GM21737 (cell line): ENCODE data around the gene HIVEP1.
"Not testable (repeated sequence)": the region's sequence is repeated elsewhere in the genome, so short reads cannot be mapped to it uniquely, and the experiment has no call there.

Source experiments
- ATAC-seq: cut with Tn5 transposase; IDR thresholded peaks from one replicate; pipeline ENCODE4 v1.9.1; 2021; ENCODE audit warnings: mild to moderate bottlenecking, moderate library complexity; ENCODE audit not compliant: unreplicated experiment

The HIVEP1 gene

DNA sequence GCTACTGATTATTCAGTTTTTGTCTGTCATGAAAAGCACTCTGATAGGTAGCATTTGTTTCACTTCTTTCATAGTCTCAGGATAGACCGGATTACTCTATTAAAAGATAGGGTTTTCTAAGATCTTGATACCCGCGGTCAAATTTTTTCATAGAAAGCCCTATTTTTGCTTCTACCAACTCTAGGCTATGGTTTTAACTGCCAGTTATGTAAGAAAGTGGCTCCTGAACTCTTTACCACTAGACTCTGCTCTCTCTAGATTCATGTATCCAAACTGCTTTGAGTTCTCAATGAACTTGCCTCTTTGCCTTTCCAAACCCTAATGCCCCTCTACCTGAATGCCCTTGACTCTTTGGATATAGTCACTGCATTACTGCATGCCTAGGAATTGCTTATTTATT, 70.3 kb downstream of the HIVEP1 start:
- no peak for ATAC-seq

DNA sequence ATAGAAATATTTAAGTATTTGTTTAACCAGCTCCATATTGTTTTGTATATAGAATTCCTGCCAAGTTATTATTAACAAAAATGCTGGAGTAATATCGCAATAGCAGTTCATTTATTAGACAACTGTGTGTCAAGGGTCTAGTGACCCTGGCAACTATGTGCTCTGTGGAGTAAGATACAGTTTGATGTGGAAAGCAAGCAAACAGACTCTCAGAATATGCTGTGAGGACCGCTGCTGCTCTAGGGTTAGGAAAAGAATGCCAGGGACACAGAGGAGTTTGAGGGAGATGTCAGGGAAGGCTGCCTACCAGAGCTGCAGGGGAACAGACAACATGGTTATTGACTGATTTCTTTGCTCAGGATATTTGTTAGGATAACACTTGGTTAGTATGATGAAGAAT, 71.2 kb downstream of the HIVEP1 start:
- ATAC-seq, result no peak

DNA sequence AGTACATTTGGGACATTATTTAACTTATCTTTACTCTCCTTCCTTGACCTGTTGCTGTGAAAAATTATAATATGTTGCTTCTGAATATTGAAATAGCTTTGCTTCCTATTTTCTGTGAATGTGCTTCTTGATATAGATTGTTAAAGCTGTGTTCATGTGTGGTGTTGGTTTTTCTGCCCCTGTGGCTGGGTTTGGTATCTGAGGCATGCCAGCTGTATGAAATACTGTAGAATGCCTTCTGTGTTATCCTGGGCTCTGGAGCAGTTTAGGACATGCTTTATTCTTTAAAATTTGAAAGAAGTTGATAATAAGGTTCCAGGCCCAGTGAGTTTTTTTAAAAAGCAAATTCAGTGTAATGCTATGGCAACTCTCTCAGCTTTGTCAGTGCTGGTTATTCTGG, 71.7 kb downstream of the HIVEP1 start:
- no peak for ATAC-seq

DNA sequence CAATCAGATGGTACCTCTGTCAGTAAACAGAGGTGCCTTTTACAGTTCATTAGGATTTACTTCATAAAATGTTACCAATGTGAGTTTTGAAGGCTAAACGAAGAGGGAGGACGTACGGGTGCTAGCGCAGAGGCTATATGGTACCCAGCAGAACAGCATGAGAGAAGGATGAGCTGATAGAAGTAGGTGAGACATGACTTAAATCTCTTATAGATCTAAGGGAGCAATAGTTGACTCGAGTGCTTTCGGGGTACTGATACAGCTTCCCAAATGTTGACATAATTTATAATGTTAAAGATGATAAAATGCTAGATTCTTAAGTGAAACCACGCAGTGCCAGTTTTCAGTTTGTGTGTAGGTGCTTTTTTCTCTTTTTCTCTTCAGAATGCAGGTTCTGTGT, 72.6 kb downstream of the HIVEP1 start:
- ATAC-seq, result no peak

DNA sequence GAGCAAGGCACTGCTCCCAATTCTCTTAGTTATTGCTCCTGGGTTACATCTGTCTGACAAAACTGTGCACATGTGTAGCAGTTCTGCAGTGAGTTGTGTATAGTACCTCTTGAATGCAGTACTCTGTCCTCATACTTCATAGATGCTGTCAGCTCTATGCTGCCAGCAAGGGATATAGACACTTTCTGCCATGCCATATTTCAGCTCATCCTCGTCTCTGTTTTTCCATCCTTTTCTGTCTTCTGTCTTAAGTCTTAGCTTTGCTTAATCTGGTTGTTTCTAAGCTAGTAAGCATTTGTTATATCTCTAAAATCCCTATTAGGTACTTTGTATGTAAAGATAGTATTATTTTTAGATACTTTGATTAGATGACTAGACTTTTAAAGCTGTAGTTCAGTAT, 76.4 kb downstream of the HIVEP1 start:
- no peak for ATAC-seq

DNA sequence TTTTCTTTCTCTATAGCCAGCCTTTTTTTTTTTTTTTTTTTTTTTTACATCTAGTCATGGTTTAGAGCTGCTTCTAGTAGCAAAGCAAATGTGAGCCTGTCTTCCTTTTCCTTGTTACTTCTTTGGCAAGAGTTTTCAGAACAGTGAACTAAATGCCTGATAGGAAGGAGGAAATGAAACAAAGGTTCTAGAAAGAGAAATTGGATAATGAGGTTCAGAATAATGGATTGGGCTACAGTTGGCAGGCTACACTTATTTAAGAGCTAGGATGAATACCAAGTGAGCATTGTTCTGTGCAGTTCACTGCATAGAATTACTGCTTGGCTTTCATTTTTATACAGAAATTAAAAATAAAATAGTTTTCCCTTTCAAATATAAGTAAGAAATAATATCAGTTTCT, 78.6 kb downstream of the HIVEP1 start:
- no peak for ATAC-seq

DNA sequence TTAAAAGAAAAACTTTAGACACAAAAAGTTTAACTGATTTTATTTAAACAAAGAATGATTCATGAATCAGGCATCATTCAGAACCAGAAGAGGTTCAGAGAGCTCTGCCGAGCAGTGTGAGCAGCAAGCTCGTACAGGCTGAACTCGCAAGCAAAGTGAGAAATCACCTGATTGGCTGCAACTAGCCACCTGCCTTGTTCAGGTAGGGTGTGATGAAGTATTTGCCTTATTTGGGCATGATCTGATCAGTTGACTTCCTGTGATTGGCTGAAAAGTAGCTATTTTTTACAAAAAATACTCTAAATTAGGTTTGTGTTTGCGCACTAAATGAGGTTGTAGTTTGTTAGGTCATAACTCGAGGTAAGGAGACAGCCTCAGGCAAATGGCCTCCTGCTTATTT, 80.7 kb downstream of the HIVEP1 start:
- no peak for ATAC-seq

DNA sequence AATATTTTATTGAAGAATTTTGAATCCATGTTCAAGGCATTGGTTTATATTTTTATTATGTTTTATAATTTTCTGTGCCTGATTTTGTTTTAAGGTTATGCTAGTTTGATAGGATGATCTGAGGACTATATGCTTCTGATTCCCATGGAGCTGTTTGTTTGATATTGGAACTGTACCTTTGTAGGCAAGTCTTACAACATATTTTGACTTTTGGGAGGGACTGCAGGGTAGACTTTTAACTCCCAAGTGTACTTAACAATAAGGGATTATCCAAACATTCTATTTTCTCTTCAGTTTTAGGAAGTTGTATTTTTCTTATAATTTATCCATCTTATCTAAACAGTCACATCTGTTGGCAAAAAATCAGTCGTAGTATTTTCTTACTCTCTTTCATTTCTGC, 82.6 kb downstream of the HIVEP1 start:
- ATAC-seq, result no peak

DNA sequence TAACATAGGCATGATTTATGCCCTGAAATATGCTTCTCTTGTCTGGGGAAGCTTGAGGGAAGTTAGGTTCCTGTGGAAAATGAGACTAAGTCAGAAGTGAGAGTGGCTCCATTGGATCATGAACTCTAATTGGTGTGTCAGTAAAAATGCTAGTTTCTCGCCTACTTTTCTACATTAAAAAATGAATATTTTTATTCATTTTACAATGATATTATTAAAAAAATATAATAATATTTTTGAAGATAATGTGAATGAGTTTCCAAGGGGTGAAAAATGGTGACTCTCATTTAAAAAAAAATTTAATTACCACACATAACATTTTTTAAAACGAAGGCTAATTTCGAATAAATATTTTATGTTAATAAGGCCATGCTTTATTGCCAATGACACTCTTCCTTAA, 84.2 kb downstream of the HIVEP1 start:
- ATAC-seq, result no peak

DNA sequence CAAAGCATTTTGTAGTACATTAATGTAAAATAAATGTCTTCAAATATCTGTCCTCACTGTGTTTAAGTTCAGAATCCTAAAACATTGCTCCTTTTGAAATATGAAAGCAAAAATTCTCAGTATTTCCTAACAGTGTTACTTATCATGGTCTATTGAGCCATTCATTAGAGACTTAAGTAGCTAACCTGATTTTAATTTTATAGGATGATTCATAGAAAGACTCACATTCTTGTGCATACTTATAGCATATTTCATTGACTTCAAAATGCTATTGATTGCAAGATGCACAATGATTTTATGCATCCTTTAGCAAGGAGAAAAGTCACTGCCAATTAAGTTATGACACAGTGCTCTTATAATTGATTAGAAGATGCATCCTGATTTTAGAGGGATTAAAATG, 85.7 kb downstream of the HIVEP1 start:
- ATAC-seq, result no peak

DNA sequence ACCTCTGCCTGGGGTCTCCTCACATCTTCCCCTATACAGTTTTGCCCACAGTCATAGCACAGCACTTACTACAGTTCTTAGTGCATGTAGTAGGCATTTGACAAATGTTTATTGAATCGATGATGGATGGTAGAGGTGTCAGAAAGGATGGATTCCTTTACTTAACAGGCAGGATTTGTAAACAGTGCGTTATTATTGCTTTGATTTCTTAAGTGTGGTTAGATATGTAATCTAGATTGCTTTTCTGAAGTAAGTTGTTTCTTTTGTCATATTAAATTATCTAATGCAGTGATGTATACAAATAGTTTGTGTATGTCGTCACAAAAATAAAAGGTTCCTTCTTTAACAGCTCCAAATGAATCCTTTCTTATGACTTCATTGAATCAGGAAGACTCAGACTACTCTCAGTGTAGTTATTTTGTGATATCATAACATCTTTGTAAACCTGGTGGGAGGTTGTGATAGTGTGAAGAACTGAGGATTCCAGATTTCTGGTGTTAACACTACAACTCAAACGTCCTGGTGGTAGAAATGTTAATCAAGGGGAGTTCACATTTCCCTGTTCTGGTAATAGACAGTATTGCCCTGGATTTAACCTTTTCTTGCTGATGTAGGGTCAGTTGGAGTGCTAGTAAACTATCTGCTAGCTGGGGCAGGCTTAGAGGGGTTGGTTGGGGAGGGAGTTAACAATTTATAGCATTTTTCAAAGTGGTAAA, 87.7 kb downstream of the HIVEP1 start:
- ATAC-seq, result no peak

DNA sequence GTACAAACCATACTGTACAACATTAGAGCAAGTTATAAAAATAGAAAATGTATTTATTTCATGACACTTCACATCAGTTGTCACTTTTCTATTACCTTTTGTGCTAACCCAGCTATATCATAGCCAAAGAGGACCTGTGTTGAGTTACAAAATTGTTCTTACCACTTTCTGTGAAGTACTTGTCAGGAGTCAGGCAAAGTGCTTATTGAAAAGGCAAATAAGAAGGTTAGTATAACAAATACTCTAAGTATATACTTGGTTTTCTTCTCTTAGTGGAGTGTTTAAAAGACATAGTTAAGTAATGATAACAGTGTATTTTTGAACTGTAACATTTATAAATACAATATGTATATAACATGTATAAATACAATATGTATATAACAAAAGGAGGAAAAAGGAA, 88.9 kb downstream of the HIVEP1 start:
- no peak for ATAC-seq

DNA sequence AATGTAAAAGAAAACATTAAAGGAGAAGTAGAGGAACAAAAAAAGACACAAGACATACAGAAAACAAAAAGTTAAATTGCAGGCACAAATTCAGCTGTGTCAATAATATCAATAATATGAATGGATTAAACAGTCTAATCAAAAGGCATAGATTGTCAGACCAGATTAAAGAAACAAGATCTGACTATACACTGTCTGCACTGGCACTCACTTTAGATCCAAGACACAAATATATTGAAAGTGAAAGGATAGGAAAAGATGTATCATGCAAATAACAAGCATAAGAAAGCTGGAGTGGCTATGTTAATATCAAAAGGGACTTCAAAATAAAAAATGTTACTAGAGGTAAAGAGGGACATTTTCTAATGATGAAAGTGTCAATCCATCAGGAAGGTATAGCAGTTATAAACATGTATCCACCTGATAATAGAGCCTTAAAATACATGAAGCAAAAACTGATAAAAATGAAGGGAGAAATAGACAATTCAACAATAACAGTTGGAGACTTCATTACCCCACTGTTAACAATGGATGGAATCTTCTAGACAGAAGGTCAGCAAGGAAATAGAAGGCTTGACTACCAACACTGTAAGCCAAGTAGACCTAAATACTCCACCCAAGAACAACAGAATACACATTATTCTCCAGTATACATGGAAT, 89.7 kb downstream of the HIVEP1 start:
- no peak for ATAC-seq

DNA sequence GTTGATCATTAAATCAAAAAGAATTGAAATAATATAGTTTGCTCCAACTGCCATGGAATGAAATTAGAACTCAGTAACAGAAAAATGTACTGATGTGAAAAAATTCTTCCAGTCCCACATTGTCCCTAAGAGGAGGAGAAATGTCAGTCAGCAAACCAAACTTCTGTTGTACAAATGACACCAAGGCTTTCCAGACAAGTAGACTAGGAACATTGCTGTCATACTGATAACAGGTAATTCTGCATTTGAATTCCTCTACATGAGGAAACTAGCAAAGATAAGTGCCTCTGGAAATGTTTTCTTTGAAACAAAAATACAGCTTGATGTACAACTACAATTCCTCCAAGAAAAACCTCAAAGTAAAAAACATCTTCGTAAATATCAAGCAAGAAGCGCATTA, 90.2 kb downstream of the HIVEP1 start:
- no peak for ATAC-seq

DNA sequence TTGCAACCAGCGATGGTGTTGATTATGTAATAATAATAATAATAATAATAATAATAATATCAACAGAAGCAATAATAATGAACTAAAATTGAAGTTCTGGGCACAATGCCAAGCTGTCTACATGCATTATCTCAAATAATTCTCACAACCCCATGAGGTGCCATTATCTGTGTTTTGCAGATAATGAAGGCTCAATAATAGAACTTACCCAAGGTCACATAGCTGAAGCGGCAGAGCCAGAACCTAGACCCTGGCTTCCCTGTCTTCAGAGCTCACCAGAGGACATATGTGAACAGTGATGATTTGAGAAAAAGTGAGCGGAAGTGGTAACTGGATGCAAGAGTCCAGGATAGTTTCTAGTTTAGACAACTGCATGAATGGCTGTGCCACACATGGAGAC, 91.0 kb downstream of the HIVEP1 start:
- ATAC-seq, result no peak

DNA sequence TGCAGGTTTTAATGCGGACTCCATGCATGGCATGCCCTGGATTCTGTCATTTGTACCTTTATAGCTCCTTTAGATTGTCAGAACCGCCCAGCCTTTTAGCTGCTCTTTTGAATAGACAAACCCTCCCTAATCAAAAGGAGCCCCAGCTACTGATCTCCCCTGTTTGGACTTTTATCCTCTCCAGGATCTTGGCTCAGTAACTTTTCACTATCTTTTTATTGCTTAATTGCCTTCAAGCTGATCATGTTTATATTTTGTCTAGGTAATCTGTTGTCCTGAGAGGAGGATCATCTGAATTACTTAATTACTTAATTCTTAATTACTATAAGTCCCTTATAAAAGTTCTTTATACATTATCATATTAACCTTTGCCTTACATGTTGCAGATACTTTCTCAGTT, 93.2 kb downstream of the HIVEP1 start:
- ATAC-seq, result no peak

DNA sequence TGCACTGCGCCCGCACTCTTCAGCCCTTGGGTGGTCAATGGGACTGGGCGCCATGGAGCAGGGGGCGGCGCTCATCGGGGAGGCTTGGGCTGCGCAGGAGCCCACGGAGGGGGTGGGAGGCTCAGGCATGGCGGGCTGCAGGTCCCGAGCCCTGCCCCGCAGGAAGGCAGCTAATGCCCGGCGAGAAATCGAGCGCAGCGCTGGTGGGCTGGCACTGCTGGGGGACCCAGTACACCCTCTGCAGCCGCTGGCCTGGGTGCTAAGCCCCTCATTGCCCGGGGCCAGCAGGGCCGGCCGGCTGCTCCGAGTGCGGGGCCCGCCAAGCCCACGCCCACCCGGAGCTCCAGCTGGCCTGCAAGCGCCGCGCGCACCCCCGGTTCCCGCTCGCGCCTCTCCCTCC, 96.3 kb downstream of the HIVEP1 start:
- ATAC-seq, result not testable (repeated sequence)

DNA sequence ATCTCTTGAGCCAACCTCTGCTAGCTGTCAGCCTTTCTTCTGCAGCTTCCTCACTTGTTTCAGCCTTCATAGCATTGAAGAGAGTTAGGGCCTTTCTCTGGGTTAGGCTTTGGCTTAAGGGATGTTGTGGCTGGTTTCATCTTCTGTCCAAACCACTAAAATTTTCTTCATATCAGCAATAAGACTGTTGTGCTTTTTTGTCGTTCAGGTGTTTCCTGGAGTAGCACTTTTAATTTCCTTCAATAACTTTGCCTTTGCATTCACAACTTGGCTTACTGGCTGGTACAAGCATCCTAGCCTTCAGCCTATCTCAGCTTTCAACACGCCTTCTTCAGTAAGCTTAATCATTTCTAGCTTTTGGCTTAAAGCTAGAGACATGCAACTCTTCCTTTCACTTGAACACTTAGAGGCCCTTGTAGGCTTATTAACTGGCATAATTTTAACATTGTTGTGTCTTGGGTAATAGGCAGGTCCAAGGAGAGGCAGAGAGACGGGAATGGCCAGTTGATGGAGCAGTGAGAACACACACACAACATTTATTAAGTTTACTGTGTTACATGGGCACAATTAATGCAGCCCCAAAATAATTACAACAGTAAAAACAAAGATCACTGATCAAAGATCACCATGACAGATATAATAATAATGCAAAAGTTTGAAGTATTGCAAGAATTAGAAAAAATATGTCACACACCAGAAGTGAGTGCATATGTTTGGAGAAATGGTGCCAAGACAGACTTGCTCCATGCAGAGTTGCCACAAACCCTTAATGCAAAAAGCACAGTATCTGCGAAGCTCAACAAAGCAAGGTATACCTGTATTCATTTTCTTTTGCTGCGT, 98.6 kb downstream of the HIVEP1 start:
- no peak for ATAC-seq

DNA sequence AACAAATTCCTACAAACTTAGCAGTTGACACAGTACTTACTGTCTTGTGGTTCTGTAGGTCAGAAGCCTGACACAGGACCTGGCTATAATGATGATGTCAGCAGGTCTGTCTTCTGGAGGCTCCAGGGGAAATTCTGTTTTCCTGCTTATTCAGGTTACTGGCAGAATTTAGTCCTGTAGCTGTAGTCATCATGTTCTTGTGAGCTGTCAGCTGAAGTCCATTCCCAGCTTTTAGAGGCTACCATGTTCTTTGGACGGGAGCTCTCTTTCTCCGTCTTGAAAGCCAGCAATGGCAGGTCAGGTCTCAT, 99.2 kb downstream of the HIVEP1 start:
- no peak for ATAC-seq

DNA sequence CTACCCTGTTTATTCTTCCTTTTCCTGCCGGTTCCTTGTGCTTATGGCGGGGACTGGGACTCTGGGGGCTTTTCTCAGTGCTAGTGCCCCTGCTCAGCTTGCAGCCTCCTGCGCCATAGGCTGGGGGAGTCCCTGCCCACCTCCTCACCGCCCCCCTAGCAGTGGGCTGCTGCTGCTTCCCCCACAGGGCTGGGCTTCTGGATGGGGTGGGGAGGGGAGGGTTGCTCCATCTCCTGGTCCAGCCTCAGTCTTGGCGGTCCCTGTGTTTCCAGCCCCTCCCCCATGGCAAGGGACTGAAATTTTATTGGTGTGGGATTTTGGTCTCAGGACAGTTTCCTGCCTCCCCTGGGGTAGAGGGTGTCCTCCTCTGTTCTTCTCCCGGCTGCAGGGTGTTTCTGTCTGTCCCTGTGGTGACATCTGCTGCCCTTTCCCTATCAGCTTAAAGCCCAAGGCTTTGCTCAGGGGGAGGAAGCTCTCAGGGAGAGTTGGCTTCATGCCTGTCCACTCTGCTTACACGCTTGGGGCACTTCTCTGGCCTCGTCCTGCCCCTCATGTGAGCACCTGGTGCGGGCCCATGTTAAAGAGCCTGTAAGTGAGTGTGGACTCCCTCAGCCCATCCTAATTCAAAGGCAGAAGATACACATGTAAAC, 100.6 kb downstream of the HIVEP1 start:
- ATAC-seq, result no peak

DNA sequence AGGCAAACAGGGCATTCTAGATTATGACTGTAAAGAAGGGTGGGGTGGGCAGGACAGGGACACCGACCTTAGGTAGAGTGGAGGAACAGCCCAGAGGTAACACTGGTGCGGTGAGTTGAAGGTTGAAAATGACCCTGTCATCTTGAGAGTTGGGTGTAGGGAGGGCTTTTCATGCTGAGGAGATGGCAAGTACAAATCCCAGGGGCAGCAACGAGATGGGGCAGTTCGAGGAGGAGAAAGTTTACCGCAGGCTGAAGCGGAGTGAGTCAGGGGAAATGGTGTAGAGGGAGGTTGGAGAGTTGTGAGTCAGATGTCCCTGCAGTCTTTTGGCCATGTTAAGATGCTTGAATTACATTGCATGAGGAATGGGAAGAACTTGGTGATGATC, 101.1 kb downstream of the HIVEP1 start:
- no peak for ATAC-seq

DNA sequence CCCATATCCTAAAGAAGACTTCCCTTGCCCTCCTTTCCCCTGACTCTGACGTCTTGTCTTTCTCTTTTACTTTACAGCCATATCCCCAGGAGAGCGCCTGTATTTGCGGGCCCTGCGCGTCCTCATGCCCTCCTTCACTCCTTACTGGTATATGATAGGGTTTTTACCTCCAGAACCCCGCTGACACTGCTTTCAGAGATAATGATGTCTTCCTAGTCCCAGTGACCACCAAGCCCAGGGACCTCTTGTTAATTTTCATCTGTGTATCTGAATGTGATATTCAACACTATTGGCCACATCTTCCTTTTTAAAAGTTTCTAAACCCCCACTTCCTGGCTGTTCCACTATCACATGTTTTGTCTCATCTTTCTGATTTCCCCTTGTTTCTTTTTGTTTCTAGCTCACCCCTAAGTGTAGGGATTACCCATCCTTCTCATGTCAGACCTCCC, 102.0 kb downstream of the HIVEP1 start:
- ATAC-seq, result no peak
